NCI-H146 treated with DMSO at 0.1 percent for 48 hours (cell line): ENCODE measurements around the gene PPP2R5D.
"Not testable (repeated sequence)": the region's sequence is repeated elsewhere in the genome, so short reads cannot be mapped to it uniquely, and the experiment has no call there.

Experiments used
- DNase-seq: peaks from one replicate; lab custom pipeline; 2025; ENCODE audit not compliant: unreplicated experiment; lab: John Stamatoyannopoulos, UW

The PPP2R5D gene

DNA sequence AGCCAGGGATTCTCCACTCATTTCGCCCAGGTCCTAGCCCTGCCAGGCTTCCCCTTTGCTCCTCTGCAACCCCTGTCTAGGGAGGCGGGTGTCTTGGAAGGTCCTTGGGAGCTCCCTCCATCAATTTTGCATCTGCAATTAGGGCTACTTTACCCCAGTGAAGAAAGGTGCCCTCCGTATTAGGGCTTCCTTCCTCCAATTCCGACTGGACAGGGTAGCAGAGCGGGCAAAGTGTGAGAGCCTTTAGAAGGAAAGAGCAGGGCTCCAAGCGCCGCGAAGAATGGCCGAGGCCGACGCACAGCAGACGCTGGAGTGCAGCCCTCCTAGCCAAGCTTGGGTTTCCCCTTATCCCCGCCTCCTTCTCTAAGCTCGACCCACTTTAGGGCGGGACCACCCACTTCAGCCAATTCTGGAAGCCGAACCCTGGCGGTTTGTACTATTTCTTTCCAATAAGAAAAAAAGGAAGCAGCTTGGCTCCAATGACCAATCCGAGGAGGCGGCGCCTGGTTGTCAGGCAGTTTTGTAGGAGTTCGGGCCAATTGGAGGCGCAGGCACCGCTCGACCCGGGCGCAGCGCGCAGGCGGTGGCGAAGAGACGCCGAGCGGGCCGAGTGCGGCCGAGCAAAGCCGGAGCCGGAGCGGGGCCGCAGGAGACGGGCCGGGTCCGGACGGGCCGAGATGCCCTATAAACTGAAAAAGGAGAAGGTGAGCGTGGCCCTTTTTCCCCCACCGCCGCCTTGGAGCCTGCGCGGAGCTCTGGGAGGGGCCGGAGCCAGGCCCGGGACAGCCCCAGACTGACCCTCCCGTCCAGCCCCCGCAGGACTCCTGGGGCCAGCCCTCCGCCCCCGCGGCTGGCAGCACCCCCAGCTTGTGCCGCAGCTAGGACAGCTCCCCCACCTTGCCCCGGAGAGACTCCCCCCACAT, at the start of gene PPP2R5D:
TSS of gene PPP2R5D (plus strand) at position 570 of the 923 bp plus-strand sequence. CDS start at position 678, 108 bp downstream.
- peak; percentile 100 for DNase-seq

GRCh38 chr6:42935322-42935721, 49.0 kb upstream of the PPP2R5D start:
- no peak for DNase-seq

DNA sequence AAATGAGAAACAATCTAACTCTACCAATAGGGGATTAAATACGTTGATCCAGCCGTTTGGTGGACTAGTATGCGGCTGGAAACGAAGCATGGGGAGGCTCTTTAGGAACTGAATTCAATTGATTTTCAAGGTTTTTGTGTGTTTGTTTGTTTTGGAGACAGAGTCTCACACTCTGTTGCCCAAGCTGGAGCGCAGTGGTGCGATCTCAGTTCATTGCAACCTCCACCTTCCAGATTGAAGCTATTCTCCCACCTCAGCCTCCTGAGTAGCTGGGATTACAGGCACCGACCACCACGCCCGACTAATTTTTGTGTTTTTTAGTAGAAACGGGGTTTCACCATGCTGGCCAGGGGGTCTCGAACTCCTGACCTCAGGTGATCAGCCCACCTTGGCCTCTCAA, 48.0 kb upstream of the PPP2R5D start:
- DNase-seq: no peak

DNA sequence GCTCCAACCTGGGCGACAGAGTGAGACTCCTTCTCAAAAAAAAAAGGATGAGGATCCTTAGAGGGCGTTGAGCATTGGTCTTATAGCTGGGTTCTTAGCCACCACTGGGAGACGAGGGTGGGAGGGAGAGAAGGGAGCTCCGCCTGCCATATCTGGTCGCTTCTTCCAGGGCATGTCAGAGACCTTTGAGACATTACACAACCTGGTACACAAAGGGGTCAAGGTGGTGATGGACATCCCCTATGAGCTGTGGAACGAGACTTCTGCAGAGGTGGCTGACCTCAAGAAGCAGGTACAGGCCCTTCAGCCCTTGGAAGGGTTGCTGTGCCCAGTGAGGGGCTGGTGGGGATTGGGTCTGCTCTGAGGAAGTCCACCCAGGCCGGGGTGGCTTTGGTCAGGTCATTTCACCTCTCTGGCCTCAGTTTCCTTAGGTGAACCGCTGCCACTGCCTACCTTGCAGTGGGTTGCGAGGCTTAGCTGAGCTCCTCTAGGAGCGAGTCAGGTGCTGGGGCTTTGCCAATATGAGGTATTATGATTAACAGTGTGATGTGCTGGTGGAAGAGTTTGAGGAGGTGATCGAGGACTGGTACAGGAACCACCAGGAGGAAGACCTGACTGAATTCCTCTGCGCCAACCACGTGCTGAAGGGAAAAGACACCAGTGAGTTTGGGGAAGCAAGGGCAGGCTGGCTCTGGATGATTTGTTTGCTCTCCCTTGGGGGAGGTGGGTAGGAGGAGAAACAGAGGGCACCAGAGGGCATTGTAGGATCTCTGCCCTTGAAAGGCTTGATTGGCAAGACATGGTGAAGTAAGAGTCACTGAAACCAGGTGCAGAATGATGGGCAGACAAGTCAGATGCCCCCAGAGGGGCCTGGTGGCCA, 46.6 kb upstream of the PPP2R5D start:
- no peak for DNase-seq

GRCh38 chr6:42938428-42938796, 46.0 kb upstream of the PPP2R5D start:
- no peak for DNase-seq

- no peak for DNase-seq
Observed at GRCh38 chr6:42938987-42939809, 45.2 kb upstream of the PPP2R5D start.

GRCh38 chr6:42939810-42940167, 44.6 kb upstream of the PPP2R5D start:
- DNase-seq: no peak

- DNase-seq: no peak
Observed at GRCh38 chr6:42940493-42941045, 43.8 kb upstream of the PPP2R5D start.

DNA sequence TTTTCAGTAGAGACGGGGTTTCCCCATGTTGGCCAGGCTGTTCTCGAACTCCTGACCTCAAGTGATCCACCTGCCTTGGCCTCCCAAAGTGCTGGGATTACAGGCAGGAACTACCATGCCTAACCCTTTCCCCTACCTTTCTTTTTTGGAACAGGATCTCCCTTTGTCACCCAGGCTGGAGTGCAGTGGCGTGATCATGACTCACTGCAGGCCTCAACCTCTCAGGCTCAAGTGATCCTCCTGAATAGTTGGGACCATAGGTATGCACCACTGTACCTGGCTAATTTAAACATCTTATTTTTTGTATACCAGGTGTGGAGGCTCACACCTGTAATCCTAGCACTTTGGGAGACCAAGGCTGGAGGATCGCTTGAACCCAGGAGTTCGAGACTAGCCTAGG, 43.0 kb upstream of the PPP2R5D start:
- not testable (repeated sequence) for DNase-seq

DNA sequence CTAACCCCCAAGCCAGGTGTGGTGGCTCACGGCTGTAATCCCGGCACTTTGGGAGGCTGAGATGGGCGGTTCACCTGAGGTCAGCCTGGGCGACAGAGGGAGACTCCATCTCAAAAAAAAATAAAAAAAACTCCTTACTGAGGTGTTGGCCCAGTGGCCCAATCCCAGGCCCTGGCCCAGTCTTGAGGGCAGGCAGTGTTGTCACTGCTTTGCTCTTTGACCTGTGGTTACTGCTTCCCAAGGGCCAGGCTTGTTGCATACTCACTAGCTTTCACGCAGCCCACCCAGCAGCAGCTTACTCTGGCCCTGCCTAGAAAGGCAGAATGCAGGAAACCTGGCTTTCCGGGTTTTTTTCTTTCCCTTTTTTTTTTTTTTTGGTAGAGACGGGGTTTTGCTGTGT, 41.9 kb upstream of the PPP2R5D start:
- DNase-seq: no peak

- DNase-seq: no peak
Observed at GRCh38 chr6:42947950-42948349, 36.4 kb upstream of the PPP2R5D start.

DNA sequence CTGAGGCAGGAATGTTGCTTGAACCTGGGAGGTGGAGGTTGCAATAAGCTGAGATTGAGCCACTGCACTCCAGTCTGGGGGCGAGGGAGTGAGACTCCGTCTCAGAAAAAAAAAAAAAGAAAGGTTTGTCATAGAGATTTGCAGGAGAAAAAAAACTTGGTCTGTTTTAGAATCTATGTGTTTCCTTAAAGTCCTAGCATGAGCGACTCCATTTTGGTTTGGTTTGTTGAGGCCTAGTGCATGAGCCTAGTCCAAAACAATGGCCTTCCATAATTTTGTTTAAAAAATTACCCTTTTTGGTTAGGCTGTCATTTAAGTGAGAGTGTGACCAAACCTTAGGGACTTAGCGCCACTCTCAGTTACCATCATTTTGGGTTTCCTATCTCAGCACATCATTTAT, 32.0 kb upstream of the PPP2R5D start:
- no peak for DNase-seq

GRCh38 chr6:42954405-42954804, 30.0 kb upstream of the PPP2R5D start:
- not testable (repeated sequence) for DNase-seq

- DNase-seq: no peak
Observed at GRCh38 chr6:42958125-42958524, 26.2 kb upstream of the PPP2R5D start.

GRCh38 chr6:42959917-42960242, 24.5 kb upstream of the PPP2R5D start:
- DNase-seq: no peak

DNA sequence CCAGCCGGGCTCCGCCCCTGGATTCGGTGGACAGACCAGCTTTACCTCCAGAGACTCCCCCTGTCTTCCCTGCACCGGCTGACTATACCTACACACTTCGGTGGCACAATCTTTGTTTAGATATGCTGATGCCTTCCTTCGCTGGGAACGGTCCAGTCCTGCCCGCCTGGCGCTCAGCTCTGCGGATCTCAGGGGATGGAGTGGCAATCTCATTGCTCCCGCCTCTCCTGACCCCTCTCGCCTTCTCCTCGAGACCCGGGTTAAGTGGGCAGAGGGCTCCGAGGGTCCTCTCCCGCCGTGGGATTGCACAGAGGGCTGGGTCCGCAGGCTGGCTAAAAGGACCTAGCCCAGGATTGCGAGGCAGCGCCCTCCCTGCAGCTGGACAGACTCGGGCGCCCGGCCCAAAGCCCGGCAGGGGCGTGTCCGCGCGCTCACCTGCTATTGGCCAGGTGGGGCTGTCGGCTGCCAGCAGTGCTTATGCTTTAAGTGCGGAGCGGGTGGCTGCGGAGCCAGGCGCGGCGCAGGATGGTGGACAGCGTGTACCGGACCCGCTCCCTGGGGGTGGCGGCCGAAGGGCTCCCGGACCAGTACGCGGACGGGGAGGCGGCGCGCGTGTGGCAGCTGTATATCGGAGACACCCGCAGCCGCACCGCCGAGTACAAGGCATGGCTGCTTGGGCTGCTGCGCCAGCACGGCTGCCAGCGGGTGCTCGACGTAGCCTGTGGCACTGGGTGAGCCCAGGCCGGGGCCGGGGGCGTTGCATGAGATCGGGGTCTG, 23.9 kb upstream of the PPP2R5D start, which contains the start of gene GNMT:
TSS of gene GNMT (plus strand) at position 512 of the 777 bp plus-strand sequence. CDS start at position 526, 14 bp downstream.
- peak; percentile 76 for DNase-seq

DNA sequence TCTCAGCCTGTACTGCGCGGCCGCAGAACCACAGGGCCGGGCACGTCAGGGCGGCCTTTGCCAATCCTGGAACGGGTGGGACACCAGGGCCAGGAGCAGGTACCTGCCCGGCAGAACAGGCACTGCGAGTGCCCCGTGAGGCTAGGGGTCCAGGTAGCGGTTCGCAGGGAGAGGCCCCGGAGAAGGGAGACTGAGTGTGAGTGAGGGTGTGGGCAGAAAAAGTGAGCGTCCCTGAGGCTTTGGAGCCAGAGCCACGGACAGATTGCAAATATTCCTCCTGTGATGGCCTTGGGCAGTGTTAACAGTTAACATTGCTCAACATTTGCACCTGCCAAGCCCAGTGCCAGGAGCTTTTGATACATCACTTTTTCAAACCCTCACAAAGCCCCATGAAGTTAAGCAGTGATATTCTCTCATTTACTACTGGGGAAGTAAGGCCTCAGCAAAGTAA, 23.3 kb upstream of the PPP2R5D start:
- no peak for DNase-seq

DNA sequence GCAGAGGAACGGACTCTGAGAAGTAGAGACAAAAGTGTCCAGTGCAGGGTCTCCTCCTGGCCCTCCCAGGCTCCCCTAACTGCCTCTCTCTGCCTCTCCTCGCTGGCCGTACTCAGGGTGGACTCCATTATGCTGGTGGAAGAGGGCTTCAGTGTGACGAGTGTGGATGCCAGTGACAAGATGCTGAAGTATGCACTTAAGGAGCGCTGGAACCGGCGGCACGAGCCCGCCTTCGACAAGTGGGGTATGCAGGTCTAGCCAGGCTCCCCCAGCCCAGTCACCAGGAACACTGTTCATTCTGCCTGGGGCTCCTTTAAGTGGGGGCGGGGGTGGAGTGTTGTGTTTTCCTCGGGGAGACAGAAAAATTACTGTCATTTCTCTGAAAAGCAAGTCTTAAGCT, 22.3 kb upstream of the PPP2R5D start:
- DNase-seq: no peak

DNA sequence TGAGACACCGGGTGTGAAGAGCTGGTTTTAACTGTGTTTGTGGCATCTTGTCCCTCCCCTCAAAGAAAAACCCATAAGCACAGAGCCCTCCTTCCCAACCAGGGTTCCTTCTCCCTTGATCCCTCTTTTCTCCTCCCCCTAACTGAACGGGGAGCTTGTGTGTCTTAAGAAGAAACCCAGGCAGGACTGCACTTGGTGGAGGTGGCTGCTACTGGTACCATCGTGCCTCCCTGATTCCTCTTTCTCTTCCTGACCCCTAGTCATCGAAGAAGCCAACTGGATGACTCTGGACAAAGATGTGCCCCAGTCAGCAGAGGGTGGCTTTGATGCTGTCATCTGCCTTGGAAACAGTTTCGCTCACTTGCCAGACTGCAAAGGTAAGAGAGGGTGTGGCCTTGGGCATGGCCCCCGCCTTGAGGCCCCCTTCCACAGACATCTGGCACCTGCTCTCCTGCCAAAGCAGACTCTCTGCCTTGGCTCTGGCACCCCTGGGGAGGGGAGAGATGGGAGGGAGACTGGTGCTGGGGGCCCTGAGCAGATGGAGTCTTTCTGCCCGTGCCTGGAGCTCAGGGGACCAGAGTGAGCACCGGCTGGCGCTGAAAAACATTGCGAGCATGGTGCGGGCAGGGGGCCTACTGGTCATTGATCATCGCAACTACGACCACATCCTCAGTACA, 21.7 kb upstream of the PPP2R5D start:
- no peak for DNase-seq
